ENCODE results near the gene TBC1D25.

Gene TBC1D25, protein sequence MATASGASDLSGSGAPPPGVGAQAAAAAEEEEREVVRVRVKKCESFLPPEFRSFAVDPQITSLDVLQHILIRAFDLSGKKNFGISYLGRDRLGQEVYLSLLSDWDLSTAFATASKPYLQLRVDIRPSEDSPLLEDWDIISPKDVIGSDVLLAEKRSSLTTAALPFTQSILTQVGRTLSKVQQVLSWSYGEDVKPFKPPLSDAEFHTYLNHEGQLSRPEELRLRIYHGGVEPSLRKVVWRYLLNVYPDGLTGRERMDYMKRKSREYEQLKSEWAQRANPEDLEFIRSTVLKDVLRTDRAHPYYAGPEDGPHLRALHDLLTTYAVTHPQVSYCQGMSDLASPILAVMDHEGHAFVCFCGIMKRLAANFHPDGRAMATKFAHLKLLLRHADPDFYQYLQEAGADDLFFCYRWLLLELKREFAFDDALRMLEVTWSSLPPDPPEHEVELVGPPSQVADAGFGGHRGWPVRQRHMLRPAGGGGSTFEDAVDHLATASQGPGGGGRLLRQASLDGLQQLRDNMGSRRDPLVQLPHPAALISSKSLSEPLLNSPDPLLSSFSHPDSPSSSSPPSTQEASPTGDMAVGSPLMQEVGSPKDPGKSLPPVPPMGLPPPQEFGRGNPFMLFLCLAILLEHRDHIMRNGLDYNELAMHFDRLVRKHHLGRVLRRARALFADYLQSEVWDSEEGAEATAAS

DNA sequence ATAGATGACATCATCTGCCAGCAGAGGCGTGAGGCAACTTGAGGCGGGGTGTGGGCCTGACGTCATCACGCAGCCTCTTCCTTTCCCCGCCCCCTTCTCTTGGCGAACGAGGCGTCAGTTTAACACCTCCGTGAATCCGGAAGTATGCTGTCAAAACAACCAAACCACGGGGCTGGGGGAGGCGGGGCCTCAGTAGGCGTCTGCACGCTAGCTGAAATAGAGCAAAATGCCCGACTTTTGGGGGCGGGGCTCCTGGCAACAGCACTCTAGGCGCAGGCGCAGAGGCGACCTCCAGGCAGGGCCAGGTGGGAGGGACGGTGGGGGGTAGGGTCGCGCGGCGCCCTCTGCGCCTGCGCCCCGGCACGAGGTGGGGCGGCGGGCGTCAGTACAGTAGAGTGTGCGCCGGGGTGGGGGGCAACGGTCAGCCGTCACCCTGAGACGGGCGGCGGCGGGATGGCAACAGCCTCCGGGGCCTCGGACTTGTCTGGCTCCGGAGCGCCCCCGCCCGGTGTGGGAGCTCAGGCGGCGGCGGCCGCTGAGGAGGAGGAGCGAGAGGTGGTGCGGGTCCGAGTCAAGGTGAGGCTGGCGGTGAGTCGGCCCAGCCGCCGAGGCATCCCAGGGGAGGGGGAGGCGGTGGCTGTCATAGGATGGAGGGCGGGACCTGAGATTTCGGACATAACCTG, at the start of gene TBC1D25:
Gene TBC1D25, plus strand, starts transcription at position 370 of the 683 bp plus-strand sequence. Its CDS starts 84 bp downstream, at position 454.
- DNase-seq (ENCODE audit: low read depth in 4 of 4, low spot score in 1 of 4) = peak; percentile 81 to 94 (median 88)

DNA sequence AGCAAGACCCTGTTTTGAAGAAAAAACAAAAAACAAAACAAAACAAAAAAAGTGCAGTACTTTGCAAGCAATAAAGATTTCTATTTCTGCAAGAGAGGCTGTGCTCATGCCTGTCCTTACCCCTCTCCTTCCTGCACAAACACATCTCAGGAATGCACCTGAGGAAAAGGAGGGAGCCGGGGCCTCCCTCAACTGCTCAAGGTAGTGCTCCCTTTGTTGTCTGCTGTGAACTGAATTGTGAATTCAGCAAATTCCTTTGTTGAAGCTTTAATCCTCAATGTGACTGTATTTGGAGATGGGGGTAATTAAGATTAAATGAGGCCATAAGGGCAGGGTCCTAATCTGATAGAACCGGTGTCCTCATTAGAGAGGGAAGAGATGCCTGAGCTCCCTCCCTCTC, 49.6 kb upstream of the TBC1D25 start:
- no peak for DNase-seq (ENCODE audit: low read depth in 4 of 4, low spot score in 1 of 4)

- DNase-seq (ENCODE audit: low read depth in 4 of 4, low spot score in 1 of 4) = no peak
Observed at GRCh38 chrX:48490661-48491060, 48.9 kb upstream of the TBC1D25 start.

- no peak for DNase-seq (ENCODE audit: low read depth in 4 of 4, low spot score in 1 of 4)
Observed at GRCh38 chrX:48491809-48492208, 47.7 kb upstream of the TBC1D25 start.

GRCh38 chrX:48492293-48492910, 47.1 kb upstream of the TBC1D25 start:
- no peak for DNase-seq (ENCODE audit: low read depth in 4 of 4, low spot score in 1 of 4)

- DNase-seq (ENCODE audit: low read depth in 4 of 4, low spot score in 1 of 4) = no peak
Observed at GRCh38 chrX:48493890-48494364, 45.6 kb upstream of the TBC1D25 start.

DNA sequence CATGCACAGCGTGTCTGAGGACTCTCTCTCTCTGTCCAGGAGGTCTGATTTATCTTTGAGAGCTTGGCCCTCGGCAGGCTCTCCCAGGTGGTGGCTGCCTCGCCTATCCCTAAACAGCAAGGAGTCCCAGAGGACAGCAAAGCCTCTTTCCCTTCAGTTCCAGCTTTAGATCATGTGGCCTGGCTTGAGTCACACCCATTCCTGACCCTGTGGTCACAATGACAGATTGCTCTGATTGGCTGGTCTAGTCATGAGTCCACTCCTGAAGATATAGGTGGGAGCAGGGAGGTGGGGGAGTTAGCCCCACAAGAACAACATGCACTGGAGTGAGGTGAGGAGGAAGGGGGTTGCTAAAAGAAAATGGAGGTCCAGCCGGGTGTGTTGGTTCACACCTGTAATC, 42.9 kb upstream of the TBC1D25 start:
- no peak for DNase-seq (ENCODE audit: low read depth in 4 of 4, low spot score in 1 of 4)

DNA sequence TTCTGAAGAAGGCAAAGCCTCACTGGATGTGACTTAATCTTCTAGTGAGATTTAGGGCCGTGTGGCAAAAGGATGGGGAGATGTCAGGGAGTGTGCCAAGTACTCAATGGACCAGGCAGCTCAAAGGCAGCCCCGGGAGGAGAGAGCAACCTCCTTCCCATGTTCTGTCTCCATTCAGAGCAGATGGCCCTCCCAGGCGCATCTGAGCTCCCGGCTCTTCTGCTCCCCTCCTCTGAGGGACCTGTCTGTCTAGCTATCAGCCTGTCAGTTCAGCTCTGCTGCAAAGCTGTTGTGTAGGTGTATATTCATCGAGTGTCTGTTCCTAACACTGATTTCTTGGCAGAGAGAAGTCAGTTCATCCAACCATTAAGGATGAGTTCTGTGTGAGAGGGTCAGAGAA, 41.6 kb upstream of the TBC1D25 start:
- DNase-seq (ENCODE audit: low read depth in 4 of 4, low spot score in 1 of 4) = no peak

GRCh38 chrX:48498374-48498809, 41.1 kb upstream of the TBC1D25 start:
- DNase-seq (ENCODE audit: low read depth in 4 of 4, low spot score in 1 of 4) = no peak

DNA sequence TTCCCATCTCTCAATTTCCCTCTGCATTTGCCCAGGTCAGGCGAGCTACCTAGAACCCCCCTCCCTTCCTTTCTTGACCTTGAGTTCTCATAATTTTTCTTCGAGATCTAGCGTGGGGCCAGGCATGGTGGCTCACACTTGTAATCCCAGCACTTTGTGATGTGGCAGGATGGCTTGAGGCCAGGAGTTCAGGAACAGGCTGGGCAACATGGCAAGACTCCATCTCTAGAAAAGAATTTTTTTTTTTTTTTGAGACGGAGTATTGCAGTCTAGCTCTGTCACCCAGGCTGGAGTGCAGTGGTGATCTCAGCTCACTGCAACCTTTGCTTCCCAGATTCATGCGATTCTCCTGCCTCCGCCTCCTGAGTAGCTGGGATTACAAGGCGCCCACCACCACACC, 35.3 kb upstream of the TBC1D25 start:
- DNase-seq (ENCODE audit: low read depth in 4 of 4, low spot score in 1 of 4) = no peak

DNA sequence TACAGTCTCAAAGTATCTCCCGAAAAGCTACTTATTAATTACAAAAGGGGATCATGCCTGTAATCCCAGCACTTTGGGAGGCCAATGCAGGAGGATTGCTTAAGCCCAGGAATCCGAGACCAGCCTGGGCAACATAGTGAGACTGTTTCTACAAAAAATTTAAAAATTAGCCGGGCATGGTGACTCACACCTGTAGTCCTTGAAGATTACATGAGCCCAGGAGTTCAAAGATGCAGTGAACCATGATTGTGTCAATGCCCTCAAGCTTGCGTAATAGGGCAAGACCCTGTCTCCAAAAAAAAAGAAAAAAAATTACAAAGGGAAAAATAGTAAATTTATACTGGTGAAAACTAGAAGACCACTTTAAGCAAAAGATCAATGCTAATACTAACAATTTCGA, 34.0 kb upstream of the TBC1D25 start:
- no peak for DNase-seq (ENCODE audit: low read depth in 4 of 4, low spot score in 1 of 4)

GRCh38 chrX:48507246-48507645, 32.3 kb upstream of the TBC1D25 start:
- no peak for DNase-seq (ENCODE audit: low read depth in 4 of 4, low spot score in 1 of 4)

GRCh38 chrX:48508400-48509244, 30.9 kb upstream of the TBC1D25 start, which contains the start of gene PORCN:
PORCN (plus strand) TSS chrX:48508992; CDS start chrX:48509821, 829 bp downstream.
- DNase-seq (ENCODE audit: low read depth in 4 of 4, low spot score in 1 of 4) = peak; percentile 50 to 72 (median 64)

- no peak for DNase-seq (ENCODE audit: low read depth in 4 of 4, low spot score in 1 of 4)
Observed at GRCh38 chrX:48509245-48509590, 30.3 kb upstream of the TBC1D25 start.

DNA sequence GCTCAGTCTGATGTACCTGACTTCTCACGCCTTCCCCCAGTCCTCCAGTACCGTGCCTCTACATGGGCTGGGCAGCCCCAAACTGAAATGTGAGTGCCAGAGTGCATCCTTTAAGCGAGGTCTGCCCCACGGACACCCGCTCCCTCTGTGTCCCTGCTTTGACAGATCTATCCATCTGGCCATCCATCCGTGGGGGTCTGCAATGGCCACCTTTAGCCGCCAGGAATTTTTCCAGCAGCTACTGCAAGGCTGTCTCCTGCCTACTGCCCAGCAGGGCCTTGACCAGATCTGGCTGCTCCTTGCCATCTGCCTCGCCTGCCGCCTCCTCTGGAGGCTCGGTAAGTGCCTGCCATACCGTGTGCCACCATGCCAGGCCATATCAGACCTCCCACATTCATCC, 29.9 kb upstream of the TBC1D25 start:
- DNase-seq (ENCODE audit: low read depth in 4 of 4, low spot score in 1 of 4) = no peak

GRCh38 chrX:48511560-48511959, 28.0 kb upstream of the TBC1D25 start:
- no peak for DNase-seq (ENCODE audit: low read depth in 4 of 4, low spot score in 1 of 4)

DNA sequence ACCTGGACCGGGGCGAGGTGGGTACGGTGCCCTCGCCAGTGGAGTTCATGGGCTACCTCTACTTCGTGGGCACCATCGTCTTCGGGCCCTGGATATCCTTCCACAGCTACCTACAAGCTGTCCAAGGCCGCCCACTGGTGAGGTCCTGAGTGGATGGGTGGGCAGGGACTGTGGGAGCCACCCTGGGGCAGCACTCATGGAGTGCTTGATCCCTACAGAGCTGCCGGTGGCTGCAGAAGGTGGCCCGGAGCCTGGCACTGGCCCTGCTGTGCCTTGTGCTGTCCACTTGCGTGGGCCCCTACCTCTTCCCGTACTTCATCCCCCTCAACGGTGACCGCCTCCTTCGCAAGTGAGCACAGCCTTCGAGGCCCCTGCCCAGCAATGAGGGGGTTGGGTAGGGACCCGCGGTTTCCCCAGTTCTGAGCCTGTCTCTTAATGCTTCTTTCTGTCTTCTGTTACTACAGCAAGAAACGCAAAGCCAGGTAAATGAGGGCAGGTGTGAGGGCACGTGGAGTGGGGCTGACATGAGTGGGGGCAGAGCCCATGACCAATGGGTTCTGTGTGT, 27.1 kb upstream of the TBC1D25 start:
- DNase-seq (ENCODE audit: low read depth in 4 of 4, low spot score in 1 of 4) = no peak

- DNase-seq (ENCODE audit: low read depth in 4 of 4, low spot score in 1 of 4) = no peak
Observed at GRCh38 chrX:48513670-48514069, 25.8 kb upstream of the TBC1D25 start.

DNA sequence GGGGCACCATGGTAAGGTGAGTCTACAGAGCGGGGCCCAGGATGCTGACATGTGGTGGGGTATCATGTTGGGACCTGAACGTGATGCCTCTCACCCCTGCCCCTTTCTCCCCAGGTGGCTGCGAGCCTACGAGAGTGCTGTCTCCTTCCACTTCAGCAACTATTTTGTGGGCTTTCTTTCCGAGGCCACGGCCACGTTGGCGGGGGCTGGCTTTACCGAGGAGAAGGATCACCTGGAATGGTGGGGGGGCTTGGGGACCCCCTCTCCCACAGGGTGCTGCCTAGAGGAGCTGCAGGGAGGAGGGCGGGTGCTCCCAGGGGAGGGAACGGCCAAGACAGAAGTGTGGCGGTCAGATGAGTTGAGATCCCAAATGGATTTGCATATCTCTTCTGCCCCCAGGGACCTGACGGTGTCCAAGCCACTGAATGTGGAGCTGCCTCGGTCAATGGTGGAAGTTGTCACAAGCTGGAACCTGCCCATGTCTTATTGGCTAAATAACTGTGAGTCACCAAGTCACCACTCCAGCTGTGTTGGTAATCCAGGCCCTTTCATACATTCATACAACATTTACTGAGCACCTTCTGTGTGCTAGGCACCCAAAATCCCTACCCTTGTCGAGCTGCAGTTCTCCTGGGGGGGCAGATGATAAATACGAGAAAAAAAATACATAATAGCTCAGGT, 25.2 kb upstream of the TBC1D25 start:
- DNase-seq (ENCODE audit: low read depth in 4 of 4, low spot score in 1 of 4) = no peak
